Measurements from ENCODE around the gene PDE7B.

DNA sequence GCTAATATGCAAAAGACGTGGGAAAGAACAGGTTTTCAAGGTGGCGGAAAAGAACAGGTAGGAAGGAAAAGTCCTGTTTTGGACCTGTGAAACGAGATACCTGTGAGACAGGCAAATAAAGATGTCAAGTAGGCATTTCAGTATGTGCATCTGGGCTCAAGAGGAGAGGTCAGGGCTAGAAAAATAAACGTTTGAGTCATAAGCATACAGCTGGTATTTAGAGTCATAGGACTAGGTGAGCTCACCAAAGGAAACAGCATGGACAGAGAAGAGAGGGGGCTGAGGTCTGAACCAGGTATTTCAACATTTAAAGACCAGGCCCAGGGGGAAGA lies 383.7 kb downstream of the PDE7B start:
- TF ChIP-seq, protein P1, sequence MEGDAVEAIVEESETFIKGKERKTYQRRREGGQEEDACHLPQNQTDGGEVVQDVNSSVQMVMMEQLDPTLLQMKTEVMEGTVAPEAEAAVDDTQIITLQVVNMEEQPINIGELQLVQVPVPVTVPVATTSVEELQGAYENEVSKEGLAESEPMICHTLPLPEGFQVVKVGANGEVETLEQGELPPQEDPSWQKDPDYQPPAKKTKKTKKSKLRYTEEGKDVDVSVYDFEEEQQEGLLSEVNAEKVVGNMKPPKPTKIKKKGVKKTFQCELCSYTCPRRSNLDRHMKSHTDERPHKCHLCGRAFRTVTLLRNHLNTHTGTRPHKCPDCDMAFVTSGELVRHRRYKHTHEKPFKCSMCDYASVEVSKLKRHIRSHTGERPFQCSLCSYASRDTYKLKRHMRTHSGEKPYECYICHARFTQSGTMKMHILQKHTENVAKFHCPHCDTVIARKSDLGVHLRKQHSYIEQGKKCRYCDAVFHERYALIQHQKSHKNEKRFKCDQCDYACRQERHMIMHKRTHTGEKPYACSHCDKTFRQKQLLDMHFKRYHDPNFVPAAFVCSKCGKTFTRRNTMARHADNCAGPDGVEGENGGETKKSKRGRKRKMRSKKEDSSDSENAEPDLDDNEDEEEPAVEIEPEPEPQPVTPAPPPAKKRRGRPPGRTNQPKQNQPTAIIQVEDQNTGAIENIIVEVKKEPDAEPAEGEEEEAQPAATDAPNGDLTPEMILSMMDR (conservative IDR thresholded peaks at IDR 0.05; ENCODE audit: low read length), result no peak
- no peak for TF ChIP-seq EZH2phosphoT487 (IDR thresholded peaks at IDR 0.05; ENCODE audit: borderline replicate concordance, low read depth, low read length)

Data from OCI-LY7 (cell line).